LHCN-M2 (cell line): ENCODE data around the gene NAT14. TPM values are rescaled to one million over a fixed set of nuclear protein-coding genes. Genes with fewer than 3 reads are reported as not detected.
A peak's percentile ranks its signal among the peaks of the same experiment; 100 is the strongest.

Experiments used
- DNase-seq: peaks from one replicate; pipeline ENCODE4 v3.0.0-alpha.2; 2012; ENCODE audit warnings: low read depth
- total RNA-seq: library from RNA; depleted of rRNA; stranded (reverse); fragments of >200 nt; gene quantifications from 2 replicates; pipeline ENCODE4 v1.2.3, GENCODE V29; 2014

Gene NAT14
- total RNA-seq, 1 experiment from 2014 or later: 25.8 TPM

GRCh38 chr19:55471266-55471665 is 13.7 kb upstream of the NAT14 start:
- DNase-seq: no peak

- peak; percentile 85 for DNase-seq
Observed at GRCh38 chr19:55472463-55472862, 12.5 kb upstream of the NAT14 start.

GRCh38 chr19:55473225-55474012 is 11.6 kb upstream of the NAT14 start:
- DNase-seq: peak; percentile 93

GRCh38 chr19:55474269-55475265 is 10.4 kb upstream of the NAT14 start:
- peak; percentile 76 for DNase-seq

GRCh38 chr19:55476100-55476775 is 8.8 kb upstream of the NAT14 start, which contains the start of gene ZNF628:
ZNF628 (plus strand) TSS chr19:55476617; CDS start chr19:55479911, 3,294 bp downstream.
- peak; percentile 98 for DNase-seq

GRCh38 chr19:55477905-55478304 is 7.1 kb upstream of the NAT14 start:
- no peak for DNase-seq

- DNase-seq: no peak
Observed at GRCh38 chr19:55478364-55478763, 6.6 kb upstream of the NAT14 start.

GRCh38 chr19:55479045-55479444 is 5.9 kb upstream of the NAT14 start:
- DNase-seq: no peak

GRCh38 chr19:55479451-55480230 is 5.3 kb upstream of the NAT14 start:
- DNase-seq: no peak

GRCh38 chr19:55481148-55481793 is 3.7 kb upstream of the NAT14 start:
- DNase-seq: no peak

- no peak for DNase-seq
Observed at GRCh38 chr19:55481794-55482155, 3.2 kb upstream of the NAT14 start.

GRCh38 chr19:55482156-55482961 is 2.6 kb upstream of the NAT14 start:
- no peak for DNase-seq

- no peak for DNase-seq
Observed at GRCh38 chr19:55482967-55483705, 1.9 kb upstream of the NAT14 start.

GRCh38 chr19:55483706-55484592 is 1.0 kb upstream of the NAT14 start:
- no peak for DNase-seq

GRCh38 chr19:55485439-55486011 is 537 bp downstream of the NAT14 start:
- DNase-seq: no peak

- DNase-seq: no peak
Observed at GRCh38 chr19:55486043-55486970, 1.3 kb downstream of the NAT14 start.
